GM12874 (cell line): Measurements from ENCODE around the gene CCDC188.

Experiments used
- TF ChIP-seq, protein P1 (sequence below): IDR thresholded peaks from 2 replicates; pipeline ENCODE4 v1.5.1; 2011; ENCODE audit warnings: low read depth, mild to moderate bottlenecking, control low read depth, low read length, moderate library complexity; ENCODE audit not compliant: insufficient read depth

The CCDC188 gene

GRCh38 chr22:20165913-20166312 is 15.1 kb upstream of the CCDC188 start:
- TF ChIP-seq, protein P1, sequence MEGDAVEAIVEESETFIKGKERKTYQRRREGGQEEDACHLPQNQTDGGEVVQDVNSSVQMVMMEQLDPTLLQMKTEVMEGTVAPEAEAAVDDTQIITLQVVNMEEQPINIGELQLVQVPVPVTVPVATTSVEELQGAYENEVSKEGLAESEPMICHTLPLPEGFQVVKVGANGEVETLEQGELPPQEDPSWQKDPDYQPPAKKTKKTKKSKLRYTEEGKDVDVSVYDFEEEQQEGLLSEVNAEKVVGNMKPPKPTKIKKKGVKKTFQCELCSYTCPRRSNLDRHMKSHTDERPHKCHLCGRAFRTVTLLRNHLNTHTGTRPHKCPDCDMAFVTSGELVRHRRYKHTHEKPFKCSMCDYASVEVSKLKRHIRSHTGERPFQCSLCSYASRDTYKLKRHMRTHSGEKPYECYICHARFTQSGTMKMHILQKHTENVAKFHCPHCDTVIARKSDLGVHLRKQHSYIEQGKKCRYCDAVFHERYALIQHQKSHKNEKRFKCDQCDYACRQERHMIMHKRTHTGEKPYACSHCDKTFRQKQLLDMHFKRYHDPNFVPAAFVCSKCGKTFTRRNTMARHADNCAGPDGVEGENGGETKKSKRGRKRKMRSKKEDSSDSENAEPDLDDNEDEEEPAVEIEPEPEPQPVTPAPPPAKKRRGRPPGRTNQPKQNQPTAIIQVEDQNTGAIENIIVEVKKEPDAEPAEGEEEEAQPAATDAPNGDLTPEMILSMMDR = no peak

- TF ChIP-seq, protein P1 = no peak
Observed at GRCh38 chr22:20165421-20165820, 14.6 kb upstream of the CCDC188 start.

DNA sequence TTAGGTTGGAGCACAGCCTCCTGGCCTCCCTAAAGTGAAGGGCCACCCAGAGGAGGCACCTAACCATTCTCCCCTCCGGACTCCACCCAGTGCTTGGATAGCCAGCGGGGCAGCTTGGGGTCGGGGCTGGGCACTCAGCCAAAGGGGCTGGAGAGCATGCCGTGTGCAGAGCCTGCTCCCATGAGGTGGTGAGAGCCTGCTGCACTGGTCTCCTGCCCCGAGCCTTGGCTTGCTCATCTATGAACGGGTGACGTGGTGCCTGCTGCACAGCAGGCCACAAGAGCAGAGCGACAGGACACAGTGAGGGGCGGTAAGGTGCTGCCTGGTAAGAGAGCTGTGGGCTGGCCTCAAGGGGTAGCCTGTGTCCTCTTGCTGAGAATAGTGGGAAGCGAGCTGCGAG is 14.0 kb upstream of the CCDC188 start:
- TF ChIP-seq, protein P1 = no peak

- TF ChIP-seq, protein P1 = no peak
Observed at GRCh38 chr22:20160041-20160440, 9.2 kb upstream of the CCDC188 start.

- TF ChIP-seq, protein P1 = no peak
Observed at GRCh38 chr22:20159076-20159475, 8.2 kb upstream of the CCDC188 start.

DNA sequence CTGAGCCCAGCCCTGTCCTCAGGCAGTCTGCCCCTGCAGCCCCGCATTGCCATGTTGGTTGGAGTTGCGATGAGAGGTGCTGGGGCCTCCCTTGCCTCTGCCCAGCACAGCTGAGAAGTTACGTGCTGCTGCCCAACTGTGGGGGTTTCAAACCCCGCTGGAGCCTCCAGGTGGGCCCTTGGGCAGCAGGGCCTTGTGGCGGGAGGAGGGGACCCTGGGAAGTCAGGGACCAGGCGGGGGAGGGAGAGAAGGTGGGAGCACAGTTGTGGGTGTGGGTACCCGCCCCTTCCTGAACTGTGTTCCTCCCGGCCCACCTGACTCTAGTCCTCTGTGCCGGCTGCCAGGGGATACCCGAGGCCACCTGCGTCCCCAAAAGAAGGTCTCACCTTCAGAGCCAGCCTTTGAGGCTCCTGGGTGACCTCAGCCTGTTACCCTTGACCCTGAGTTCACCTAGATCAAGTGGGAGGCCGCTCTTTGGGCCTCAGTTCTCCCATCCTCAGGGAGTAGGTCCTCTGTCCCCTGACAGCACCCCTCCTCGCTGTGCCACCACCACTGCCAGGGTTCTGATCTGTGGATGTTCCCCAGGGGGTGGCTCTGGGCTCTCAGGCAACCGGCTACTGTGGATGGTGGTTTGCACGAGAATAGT is 7.7 kb upstream of the CCDC188 start:
- TF ChIP-seq, protein P1 = no peak

DNA sequence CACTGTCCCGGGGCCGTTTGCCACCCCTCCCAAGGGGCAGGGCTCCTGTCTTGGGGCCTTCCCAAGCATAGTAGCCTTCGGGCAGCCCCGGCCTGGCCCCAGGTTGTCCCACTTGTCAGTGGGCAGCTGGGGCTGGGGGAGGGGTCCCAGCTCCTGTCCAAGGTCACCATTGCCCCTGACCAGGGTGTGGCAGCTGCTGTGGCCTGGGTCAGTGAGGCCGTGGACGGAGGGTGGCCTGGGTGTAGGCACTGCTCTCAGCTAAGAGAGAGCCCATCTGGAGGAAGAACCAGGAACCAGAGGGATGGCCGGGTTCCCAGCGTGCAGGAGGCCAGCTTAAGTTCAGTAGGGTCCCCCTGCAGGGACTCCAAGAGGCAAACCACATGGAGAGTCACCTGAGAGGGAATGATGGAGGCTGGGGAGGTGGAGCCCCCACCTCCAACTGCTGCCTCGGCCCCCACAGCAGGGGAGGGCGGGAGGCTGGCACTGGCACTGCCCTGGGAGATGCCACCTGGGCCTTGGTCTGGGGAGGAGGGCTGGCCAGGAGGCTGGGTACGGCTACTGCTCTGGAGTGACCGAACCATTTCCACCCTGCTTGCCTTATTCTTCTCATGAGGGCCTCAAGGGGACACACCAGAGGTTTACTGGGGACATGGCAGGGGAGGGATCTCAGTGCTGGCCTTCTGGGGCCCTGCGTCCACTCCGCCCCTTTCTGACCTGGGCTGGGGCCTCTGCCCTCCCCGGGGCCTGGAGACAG is 6.8 kb upstream of the CCDC188 start:
- TF ChIP-seq, protein P1 = no peak
